Measurements from ENCODE around the gene HSD17B13.

- TF ChIP-seq, protein P1, sequence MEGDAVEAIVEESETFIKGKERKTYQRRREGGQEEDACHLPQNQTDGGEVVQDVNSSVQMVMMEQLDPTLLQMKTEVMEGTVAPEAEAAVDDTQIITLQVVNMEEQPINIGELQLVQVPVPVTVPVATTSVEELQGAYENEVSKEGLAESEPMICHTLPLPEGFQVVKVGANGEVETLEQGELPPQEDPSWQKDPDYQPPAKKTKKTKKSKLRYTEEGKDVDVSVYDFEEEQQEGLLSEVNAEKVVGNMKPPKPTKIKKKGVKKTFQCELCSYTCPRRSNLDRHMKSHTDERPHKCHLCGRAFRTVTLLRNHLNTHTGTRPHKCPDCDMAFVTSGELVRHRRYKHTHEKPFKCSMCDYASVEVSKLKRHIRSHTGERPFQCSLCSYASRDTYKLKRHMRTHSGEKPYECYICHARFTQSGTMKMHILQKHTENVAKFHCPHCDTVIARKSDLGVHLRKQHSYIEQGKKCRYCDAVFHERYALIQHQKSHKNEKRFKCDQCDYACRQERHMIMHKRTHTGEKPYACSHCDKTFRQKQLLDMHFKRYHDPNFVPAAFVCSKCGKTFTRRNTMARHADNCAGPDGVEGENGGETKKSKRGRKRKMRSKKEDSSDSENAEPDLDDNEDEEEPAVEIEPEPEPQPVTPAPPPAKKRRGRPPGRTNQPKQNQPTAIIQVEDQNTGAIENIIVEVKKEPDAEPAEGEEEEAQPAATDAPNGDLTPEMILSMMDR (IDR thresholded peaks at IDR 0.05; ENCODE audit: poor library complexity): no peak
- TF ChIP-seq EZH2phosphoT487 (IDR thresholded peaks at IDR 0.05; ENCODE audit: low read depth, severe bottlenecking, unreplicated experiment) (no peak), EZH2 (IDR thresholded peaks at IDR 0.05; ENCODE audit: borderline replicate concordance) (no peak)
These were observed 51.9 kb downstream of the HSD17B13 start for GRCh38 chr4:87270825-87271224.

Measured in hepatocyte (in vitro differentiated cells).